GM18868 (cell line): ENCODE results near the gene MTCP1.

Source experiments
- ATAC-seq: cut with Tn5 transposase; IDR thresholded peaks from one replicate; pipeline ENCODE4 v1.9.1; 2021; ENCODE audit warnings: mild to moderate bottlenecking, moderate library complexity; ENCODE audit not compliant: unreplicated experiment

MTCP1 gene, protein sequence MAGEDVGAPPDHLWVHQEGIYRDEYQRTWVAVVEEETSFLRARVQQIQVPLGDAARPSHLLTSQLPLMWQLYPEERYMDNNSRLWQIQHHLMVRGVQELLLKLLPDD

GRCh38 chrX:155070975-155071693 lies at the start of gene MTCP1, which contains the start of the genes BRCC3 and CMC4:
MTCP1 (minus strand) TSS chrX:155071136; CDS start chrX:155066010, 5,126 bp downstream.
BRCC3 (plus strand) TSS chrX:155071508; CDS start chrX:155071528, 20 bp downstream.
CMC4 (minus strand) TSS chrX:155071136; CDS start chrX:155064023, 7,113 bp downstream.
- peak; percentile 90 for ATAC-seq

GRCh38 chrX:155115174-155115819 lies 44.4 kb upstream of the MTCP1 start:
- no peak for ATAC-seq

DNA sequence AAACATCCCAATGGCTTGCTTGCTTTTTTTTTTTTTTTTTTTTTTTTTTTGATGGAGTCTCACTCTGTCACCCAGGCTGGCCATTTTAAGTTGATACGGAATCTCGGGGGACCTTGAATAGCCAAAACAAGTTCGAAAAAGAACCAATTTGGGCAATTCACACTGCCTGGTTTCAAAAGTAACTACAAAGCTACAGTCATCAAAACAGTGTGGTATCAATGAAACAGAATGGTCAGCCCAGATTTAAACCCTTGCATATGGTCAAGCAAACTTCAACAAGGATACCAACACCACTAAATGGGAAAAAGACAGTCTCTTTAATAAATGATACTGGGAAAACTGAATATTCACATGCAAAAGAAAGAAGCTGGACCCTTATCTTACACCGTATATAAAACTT lies 42.2 kb upstream of the MTCP1 start:
- ATAC-seq, result no peak

GRCh38 chrX:155112171-155112570 lies 41.2 kb upstream of the MTCP1 start:
- no peak for ATAC-seq

GRCh38 chrX:155108427-155108826 lies 37.5 kb upstream of the MTCP1 start:
- ATAC-seq, result no peak

DNA sequence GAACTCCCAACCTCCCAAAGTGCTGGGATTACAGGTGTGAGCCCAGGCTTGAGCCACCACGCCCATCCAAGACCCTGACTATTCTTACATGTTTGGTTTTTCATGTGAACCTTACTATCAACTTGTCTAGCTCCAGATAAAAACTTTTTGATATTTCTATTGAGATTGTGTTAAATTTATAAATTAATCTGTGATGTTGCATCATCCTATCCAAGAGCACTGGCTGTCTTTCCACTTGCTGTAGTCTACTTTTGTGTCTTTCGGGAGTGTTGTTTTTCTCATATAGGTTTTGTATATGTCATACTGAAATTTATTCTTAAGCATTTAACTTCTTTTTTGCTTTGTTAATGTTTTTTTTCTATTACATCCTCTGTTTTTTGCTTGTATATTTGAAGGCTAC lies 35.0 kb upstream of the MTCP1 start:
- no peak for ATAC-seq

GRCh38 chrX:155094468-155095061 lies 23.6 kb upstream of the MTCP1 start:
- no peak for ATAC-seq

DNA sequence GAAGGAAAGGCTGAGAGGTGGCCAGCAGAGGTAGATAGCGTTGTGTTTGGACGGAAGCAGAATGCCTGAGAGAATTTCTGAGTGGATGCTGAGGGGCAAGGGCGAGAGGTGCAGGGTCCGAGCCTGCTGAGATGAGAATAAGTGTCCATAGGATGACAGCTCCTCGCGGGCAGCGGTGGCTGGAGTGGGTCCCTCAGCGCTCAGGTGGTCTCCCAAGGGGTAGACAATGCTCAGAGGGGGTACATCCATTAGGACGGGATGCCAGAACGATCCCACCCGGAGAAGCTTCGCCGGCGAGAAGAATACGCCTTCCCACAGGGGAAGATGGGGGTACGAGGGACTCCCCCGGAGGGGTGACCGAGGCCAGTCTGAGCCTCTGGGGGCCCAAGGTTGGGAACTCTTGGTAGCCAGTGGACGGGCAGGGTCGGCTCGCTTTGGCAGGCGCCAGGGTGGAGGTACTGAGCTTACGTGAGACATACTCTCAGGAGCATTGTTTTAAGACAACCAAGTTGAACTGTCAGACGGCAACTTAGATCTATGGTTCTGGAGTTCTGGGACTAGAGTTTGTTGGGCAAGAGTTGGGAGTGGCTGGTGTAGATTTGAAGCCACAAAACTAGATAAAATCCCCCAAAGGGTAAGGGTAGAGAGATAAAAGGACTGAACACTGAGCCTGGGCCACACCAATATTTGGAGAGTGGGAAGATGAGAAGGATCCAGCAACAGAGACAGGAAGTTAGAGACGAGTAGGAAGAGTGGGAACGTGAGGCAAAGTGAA lies 16.2 kb upstream of the MTCP1 start:
- no peak for ATAC-seq

- ATAC-seq, result no peak
These were observed 15.4 kb upstream of the MTCP1 start for GRCh38 chrX:155086202-155086840.

GRCh38 chrX:155071694-155072280 lies 851 bp upstream of the MTCP1 start:
- ATAC-seq, result no peak

- peak; percentile 24 for ATAC-seq
These were observed 317 bp downstream of the MTCP1 start for GRCh38 chrX:155070663-155070974.

DNA sequence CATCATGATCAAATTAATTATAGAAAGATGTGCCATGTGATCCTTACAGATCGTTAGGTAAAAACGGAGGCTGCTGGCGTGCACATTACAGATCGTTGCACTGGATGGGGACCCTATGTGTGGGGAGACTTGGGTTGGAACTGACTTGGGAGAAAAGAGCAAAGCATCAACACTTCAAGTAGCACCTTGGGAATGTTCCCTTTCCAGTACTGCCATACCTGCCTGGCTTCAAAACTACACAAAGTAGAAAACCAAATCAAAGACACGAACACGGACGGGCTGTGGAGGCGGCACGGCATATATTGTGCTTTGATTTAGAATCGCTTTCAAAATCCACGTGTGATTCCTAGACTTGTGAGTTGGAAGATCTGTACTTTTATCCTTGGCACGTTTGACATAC lies 898 bp downstream of the MTCP1 start:
- ATAC-seq, result no peak

DNA sequence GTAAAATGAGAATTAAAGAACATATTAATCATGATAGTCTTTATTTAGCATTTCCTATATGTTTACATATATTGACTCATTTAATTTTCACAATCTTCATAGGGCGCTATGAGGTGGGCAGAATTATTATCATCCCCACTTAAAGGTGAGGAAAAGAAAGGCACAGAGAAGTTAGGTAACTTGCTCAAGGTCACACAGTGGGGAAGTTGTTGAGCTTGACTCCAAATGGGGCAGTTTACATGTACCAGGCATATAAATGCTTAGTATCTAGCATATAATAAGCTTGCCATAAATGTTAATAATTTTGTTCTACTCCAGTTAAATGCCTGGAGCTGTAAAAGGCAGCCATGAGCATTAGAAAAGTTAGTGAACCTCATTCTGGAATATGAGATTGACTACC lies 1.5 kb downstream of the MTCP1 start:
- no peak for ATAC-seq

DNA sequence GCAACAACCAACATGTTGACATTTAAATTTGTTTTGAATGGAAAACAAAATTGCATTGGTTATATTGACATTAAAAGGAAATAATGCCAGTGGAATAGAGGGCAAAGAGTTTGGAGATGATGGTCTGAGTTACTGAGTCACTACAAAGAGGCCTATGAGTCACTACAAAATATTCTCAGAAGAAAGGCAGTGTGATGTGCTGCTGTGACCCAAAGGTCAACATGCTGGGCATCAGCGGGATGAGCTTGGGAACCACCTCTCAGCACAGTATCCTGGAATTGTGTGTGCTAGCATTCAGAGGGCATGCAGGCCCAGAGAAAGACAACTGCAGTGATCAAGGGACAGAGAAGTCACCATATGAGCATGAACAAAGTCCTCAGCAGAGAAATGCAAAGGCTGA lies 2.8 kb downstream of the MTCP1 start:
- ATAC-seq, result no peak

GRCh38 chrX:155065035-155065734 lies 5.8 kb downstream of the MTCP1 start:
- ATAC-seq, result no peak

- no peak for ATAC-seq
These were observed 9.2 kb downstream of the MTCP1 start for GRCh38 chrX:155061760-155062159.

GRCh38 chrX:155056877-155057792 lies 13.8 kb downstream of the MTCP1 start:
- peak; percentile 47 for ATAC-seq

- ATAC-seq, result no peak
These were observed 14.5 kb downstream of the MTCP1 start for GRCh38 chrX:155056471-155056870.

GRCh38 chrX:155055494-155055893 lies 15.4 kb downstream of the MTCP1 start:
- ATAC-seq, result no peak
